Stromal cell of bone marrow (primary cell): Measurements from ENCODE around the gene DIP2C.
A peak's percentile ranks its signal among the peaks of the same experiment; 100 is the strongest.

Experiments
- DNase-seq: peaks from one replicate; pipeline ENCODE4 v3.0.0-alpha.2; 2012; ENCODE audit warnings: low read depth

DIP2C gene

GRCh38 chr10:389836-390448 lies 299.5 kb downstream of the DIP2C start:
- DNase-seq, result no peak

- no peak for DNase-seq
These were observed 300.1 kb downstream of the DIP2C start for GRCh38 chr10:389261-389790.

GRCh38 chr10:388661-389045 lies 300.8 kb downstream of the DIP2C start:
- DNase-seq, result no peak

GRCh38 chr10:387909-388660 lies 301.4 kb downstream of the DIP2C start:
- no peak for DNase-seq

GRCh38 chr10:387593-387891 lies 301.9 kb downstream of the DIP2C start:
- DNase-seq, result no peak

- DNase-seq, result no peak
These were observed 302.5 kb downstream of the DIP2C start for GRCh38 chr10:386771-387592.

- no peak for DNase-seq
These were observed 303.7 kb downstream of the DIP2C start for GRCh38 chr10:385571-386300.

GRCh38 chr10:384538-385305 lies 304.7 kb downstream of the DIP2C start:
- DNase-seq, result no peak

GRCh38 chr10:383519-383918 lies 305.9 kb downstream of the DIP2C start:
- DNase-seq, result no peak

- no peak for DNase-seq
These were observed 307.7 kb downstream of the DIP2C start for GRCh38 chr10:381805-382204.

- no peak for DNase-seq
These were observed 308.1 kb downstream of the DIP2C start for GRCh38 chr10:381346-381745.

- no peak for DNase-seq
These were observed 309.0 kb downstream of the DIP2C start for GRCh38 chr10:380313-380940.

- no peak for DNase-seq
These were observed 310.4 kb downstream of the DIP2C start for GRCh38 chr10:378930-379704.

GRCh38 chr10:378230-378929 lies 311.1 kb downstream of the DIP2C start:
- DNase-seq, result no peak

- no peak for DNase-seq
These were observed 312.2 kb downstream of the DIP2C start for GRCh38 chr10:377228-377627.

GRCh38 chr10:375815-376505 lies 313.5 kb downstream of the DIP2C start:
- no peak for DNase-seq

GRCh38 chr10:374354-374753 lies 315.1 kb downstream of the DIP2C start:
- DNase-seq, result no peak

- peak; percentile 8 for DNase-seq
These were observed 315.8 kb downstream of the DIP2C start for GRCh38 chr10:373526-374309.
